ENCODE measurements around the gene ZMYND15. TPM values are rescaled to one million over a fixed set of nuclear protein-coding genes. Genes with fewer than 3 reads are reported as not detected.

Gene ZMYND15
- total and polyA plus RNA-seq, 2 of the 13 experiments (the other 11 are each of a cell fraction or from before 2014, with no cell fraction given), result 0.24 to 2.7 TPM

- TF ChIP-seq, protein P1, sequence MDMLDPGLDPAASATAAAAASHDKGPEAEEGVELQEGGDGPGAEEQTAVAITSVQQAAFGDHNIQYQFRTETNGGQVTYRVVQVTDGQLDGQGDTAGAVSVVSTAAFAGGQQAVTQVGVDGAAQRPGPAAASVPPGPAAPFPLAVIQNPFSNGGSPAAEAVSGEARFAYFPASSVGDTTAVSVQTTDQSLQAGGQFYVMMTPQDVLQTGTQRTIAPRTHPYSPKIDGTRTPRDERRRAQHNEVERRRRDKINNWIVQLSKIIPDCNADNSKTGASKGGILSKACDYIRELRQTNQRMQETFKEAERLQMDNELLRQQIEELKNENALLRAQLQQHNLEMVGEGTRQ (IDR thresholded peaks at IDR 0.05; ENCODE audit: low read depth, low read length), result no peak
- TF ChIP-seq, protein P1 (CRISPR knock-in tag; IDR thresholded peaks at IDR 0.05; ENCODE audit: borderline replicate concordance), result no peak
- TF ChIP-seq, protein P2, sequence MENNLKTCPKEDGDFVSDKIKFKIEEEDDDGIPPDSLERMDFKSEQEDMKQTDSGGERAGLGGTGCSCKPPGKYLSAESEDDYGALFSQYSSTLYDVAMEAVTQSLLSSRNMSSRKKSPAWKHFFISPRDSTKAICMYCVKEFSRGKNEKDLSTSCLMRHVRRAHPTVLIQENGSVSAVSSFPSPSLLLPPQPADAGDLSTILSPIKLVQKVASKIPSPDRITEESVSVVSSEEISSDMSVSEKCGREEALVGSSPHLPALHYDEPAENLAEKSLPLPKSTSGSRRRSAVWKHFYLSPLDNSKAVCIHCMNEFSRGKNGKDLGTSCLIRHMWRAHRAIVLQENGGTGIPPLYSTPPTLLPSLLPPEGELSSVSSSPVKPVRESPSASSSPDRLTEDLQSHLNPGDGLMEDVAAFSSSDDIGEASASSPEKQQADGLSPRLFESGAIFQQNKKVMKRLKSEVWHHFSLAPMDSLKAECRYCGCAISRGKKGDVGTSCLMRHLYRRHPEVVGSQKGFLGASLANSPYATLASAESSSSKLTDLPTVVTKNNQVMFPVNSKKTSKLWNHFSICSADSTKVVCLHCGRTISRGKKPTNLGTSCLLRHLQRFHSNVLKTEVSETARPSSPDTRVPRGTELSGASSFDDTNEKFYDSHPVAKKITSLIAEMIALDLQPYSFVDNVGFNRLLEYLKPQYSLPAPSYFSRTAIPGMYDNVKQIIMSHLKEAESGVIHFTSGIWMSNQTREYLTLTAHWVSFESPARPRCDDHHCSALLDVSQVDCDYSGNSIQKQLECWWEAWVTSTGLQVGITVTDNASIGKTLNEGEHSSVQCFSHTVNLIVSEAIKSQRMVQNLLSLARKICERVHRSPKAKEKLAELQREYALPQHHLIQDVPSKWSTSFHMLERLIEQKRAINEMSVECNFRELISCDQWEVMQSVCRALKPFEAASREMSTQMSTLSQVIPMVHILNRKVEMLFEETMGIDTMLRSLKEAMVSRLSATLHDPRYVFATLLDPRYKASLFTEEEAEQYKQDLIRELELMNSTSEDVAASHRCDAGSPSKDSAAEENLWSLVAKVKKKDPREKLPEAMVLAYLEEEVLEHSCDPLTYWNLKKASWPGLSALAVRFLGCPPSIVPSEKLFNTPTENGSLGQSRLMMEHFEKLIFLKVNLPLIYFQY (CRISPR knock-in tag; IDR thresholded peaks at IDR 0.05; ENCODE audit: borderline replicate concordance), result no peak
These were observed 50.0 kb downstream of the ZMYND15 start (continued) for GRCh38 chr17:4789701-4789950.

DNA sequence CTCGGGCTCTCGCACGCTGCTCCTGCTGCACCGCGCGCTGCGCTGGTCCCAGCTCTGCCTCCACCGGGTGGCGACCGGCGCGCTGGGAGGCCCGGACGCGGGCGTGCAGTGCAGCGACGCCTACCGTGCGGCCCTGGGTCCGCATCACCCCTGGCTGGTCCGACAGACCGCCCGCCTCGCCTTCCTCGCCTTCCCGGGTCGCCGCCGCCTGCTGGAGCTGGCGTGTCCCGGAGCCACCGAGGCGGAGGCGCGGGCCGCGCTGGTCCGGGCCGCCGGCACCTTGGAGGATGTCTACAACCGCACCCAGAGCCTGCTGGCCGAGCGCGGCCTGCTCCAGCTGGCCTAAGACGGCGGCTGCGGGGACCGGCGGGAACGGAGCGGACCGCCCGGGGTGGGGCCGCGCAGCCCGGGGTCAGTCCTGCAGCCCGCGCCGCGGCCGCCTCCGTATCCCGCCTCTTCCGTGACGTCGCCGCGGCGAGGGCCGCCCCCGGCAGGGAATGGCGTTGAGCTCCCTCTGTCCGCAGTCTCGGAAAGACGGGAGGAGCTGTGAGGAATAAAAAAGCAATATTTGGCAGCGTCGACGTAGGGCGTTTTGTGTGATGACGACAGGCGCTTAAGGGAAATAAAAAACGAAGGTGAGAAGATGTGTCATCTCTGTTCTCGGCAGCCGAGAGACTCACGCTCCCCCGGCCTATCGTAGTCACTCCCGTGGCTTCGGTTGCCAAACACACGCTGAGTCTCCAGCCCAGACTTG, 50.5 kb downstream of the ZMYND15 start:
- Histone ChIP-seq H3K9ac (ENCODE audit: insufficient read depth, low read depth, low read length) (peak overlapping the region; percentile 97), H3K36me3 (replicated peaks in 1 of 2; ENCODE audit: control insufficient read depth in 1 of 2, insufficient read depth in 2 of 2, low read length in 2 of 2) (peaks cover 0 to 1% of the 10 kb centered on the region in 2 experiments; a peak in 3 of 5 replicates), H4K20me1 (ENCODE audit: insufficient read depth, low read length) (no peaks in the 10 kb centered on the region), H3K27ac (ENCODE audit: extremely low read length, insufficient read depth, low read length) (peak overlapping the region; percentile 96), H3K27me3 (ENCODE audit: control insufficient read depth in 1 of 2, insufficient read depth in 2 of 2, low read length in 2 of 2) (no peaks in the 10 kb centered on the region; a peak in 1 of 5 replicates), H3K4me2 (ENCODE audit: low read depth, low read length) (peak overlapping the region; percentile 96), H2AFZ (ENCODE audit: low read length) (no peak overlapping the region), H3K4me3 (replicated peaks in 1 of 3; ENCODE audit: insufficient read depth in 1 of 3, low read depth in 2 of 3, low read length in 3 of 3) (peak overlapping the region; percentile 89 to 94 (median 91)), H3K4me1 (ENCODE audit: insufficient read depth, low read length) (peaks cover 28% of the 10 kb centered on the region), H3K79me2 (ENCODE audit: insufficient read depth, low read length) (peaks cover 15% of the 10 kb centered on the region), H3K9me3 (ENCODE audit: low read length) (no peaks in the 10 kb centered on the region)
- peak; percentile 69 for DNase-seq (ENCODE audit: low spot score)
- peak; percentile 82 for ATAC-seq
- intact Hi-C loops (cut with micrococcal nuclease; ENCODE audit: unreplicated experiment), result loop anchor here (2.0 kb wide), 1 partner anchor 31 kb away; no protein-coding TSS in a partner anchor
- 7% methylated on average over 26 of the region's 91 CpGs for WGBS (ENCODE audit: low lambda C conversion rate)
- in situ Hi-C loops (cut with HindIII; ENCODE audit: extremely low pct_ligation_motif_present, low pct_unique_long_range_greater_than_20kb), result loop anchor here (10.0 kb wide), 1 partner anchor 55 kb away; the partner anchor contains the start of genes CXCL16, MED11 and ZMYND15
- ChIA-PET POLR2A (interaction anchor here (0.5 to 6.4 kb wide), 26 partner anchors 9 to 150 kb away, joined by 3 to 317 read pairs (median 6); partner anchors contain the start of genes ARRB2, CXCL16, MED11 and MINK1), CTCF (ENCODE audit: low intra/inter-chr PET ratio, low total read pairs) (interaction anchor here (1.8 to 4.1 kb wide), 4 partner anchors 58 to 99 kb away, joined by 8 to 51 read pairs (median 10); partner anchors contain the start of genes ARRB2 and MED11)
- no peak for FAIRE-seq
- no TSS peak for BruUV-seq (replicated peaks)
- TF ChIP-seq SOX13 (IDR thresholded peaks at IDR 0.05) (no peak), SOX13 (CRISPR knock-in tag; conservative IDR thresholded peaks at IDR 0.05 in 1 of 2, IDR thresholded peaks at IDR 0.05 in 1 of 2) (no peak), ZNF639 (CRISPR knock-in tag; conservative IDR thresholded peaks at IDR 0.05) (no peak; the same call in 1 of the 2 replicates), KDM5B (CRISPR knock-in tag; IDR thresholded peaks at IDR 0.05; ENCODE audit: borderline replicate concordance) (0 out of 2 replicates have a peak, but pooled peaks have one; percentile 19), HIC2 (CRISPR knock-in tag; IDR thresholded peaks at IDR 0.05; ENCODE audit: low read depth) (no peak)
- TF ChIP-seq, protein P3, sequence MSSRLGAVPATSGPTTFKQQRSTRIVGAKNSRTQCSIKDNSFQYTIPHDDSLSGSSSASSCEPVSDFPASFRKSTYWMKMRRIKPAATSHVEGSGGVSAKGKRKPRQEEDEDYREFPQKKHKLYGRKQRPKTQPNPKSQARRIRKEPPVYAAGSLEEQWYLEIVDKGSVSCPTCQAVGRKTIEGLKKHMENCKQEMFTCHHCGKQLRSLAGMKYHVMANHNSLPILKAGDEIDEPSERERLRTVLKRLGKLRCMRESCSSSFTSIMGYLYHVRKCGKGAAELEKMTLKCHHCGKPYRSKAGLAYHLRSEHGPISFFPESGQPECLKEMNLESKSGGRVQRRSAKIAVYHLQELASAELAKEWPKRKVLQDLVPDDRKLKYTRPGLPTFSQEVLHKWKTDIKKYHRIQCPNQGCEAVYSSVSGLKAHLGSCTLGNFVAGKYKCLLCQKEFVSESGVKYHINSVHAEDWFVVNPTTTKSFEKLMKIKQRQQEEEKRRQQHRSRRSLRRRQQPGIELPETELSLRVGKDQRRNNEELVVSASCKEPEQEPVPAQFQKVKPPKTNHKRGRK (CRISPR knock-in tag; IDR thresholded peaks at IDR 0.05), result no peak
